Muscle layer of duodenum (tissue), 2 donors: ENCODE results near the gene HK1.

Experiments
- H3K27ac ChIP-seq: one replicate; pipeline ENCODE4 v1.7.0; 2013; ENCODE audit warnings: mild to moderate bottlenecking, low read length
- H3K27me3 ChIP-seq: one replicate; pipeline ENCODE4 v1.7.0; 2013; ENCODE audit warnings: low read depth, mild to moderate bottlenecking, control low read depth, low read length
- H3K36me3 ChIP-seq, 2 donors: one replicate each; pipeline ENCODE4 v1.7.0; 2013; ENCODE audit warnings: low read length in 2 of 2, control low read depth in 1 of 2, mild to moderate bottlenecking in 1 of 2; ENCODE audit not compliant: insufficient read depth in 2 of 2, control insufficient read depth in 1 of 2
- H3K4me1 ChIP-seq, 2 donors: one replicate each; pipeline ENCODE4 v1.7.0; 2013; ENCODE audit warnings: low read length in 2 of 2, mild to moderate bottlenecking in 2 of 2, control low read depth in 1 of 2, moderate library complexity in 1 of 2; ENCODE audit not compliant: insufficient read depth in 2 of 2, control insufficient read depth in 1 of 2
- H3K4me3 ChIP-seq, 2 donors: one replicate each; pipeline ENCODE4 v1.7.0; 2013; ENCODE audit warnings: low read length in 2 of 2, low read depth in 1 of 2, mild to moderate bottlenecking in 1 of 2
- H3K9me3 ChIP-seq, 2 donors: one replicate each; pipeline ENCODE4 v1.7.0; 2013; ENCODE audit warnings: low read length in 2 of 2, control low read depth in 1 of 2, mild to moderate bottlenecking in 1 of 2; ENCODE audit not compliant: control insufficient read depth in 1 of 2
- donor health status: healthy.

Gene HK1

GRCh38 chr10:69408318-69409175, 130.3 kb downstream of the HK1 start:
- Histone ChIP-seq H3K27me3 (no peaks in the 10 kb centered on the region), H3K4me1 (peaks cover 7 to 47% of the 10 kb centered on the region in 2 donors), H3K4me3 (peak overlapping the region; percentile 18 to 56), H3K9me3 (no peaks in the 10 kb centered on the region), H3K36me3 (peaks cover 4 to 12% of the 10 kb centered on the region in 2 donors), H3K27ac (peak overlapping the region; percentile 92)

GRCh38 chr10:69409176-69409495, 130.8 kb downstream of the HK1 start:
- Histone ChIP-seq H3K36me3 (peaks cover 4 to 7% of the 10 kb centered on the region in 2 donors), H3K4me1 (peaks cover 3 to 47% of the 10 kb centered on the region in 2 donors), H3K27me3 (no peaks in the 10 kb centered on the region), H3K4me3 (peak overlapping the region; percentile 18 to 56), H3K27ac (peak overlapping the region; percentile 92), H3K9me3 (no peaks in the 10 kb centered on the region)

- H3K9me3 ChIP-seq, result no peaks in the 10 kb centered on the region
- H3K27me3 ChIP-seq, result no peaks in the 10 kb centered on the region
- H3K36me3 ChIP-seq, result peaks cover 0 to 2% of the 10 kb centered on the region in 2 donors
- H3K27ac ChIP-seq, result peak overlapping the region; percentile 53
- peaks cover 3 to 47% of the 10 kb centered on the region in 2 donors for H3K4me1 ChIP-seq
- H3K4me3 ChIP-seq, result no peak overlapping the region
Observed at GRCh38 chr10:69409968-69410367, 131.7 kb downstream of the HK1 start.

- Histone ChIP-seq H3K36me3 (no peaks in the 10 kb centered on the region), H3K9me3 (no peaks in the 10 kb centered on the region), H3K27ac (peak overlapping the region; percentile 53), H3K27me3 (no peaks in the 10 kb centered on the region), H3K4me3 (no peak overlapping the region), H3K4me1 (peaks cover 3 to 42% of the 10 kb centered on the region in 2 donors)
Observed at GRCh38 chr10:69410487-69410886, 132.2 kb downstream of the HK1 start.

- Histone ChIP-seq H3K36me3 (no peaks in the 10 kb centered on the region), H3K4me3 (no peak overlapping the region), H3K27me3 (no peaks in the 10 kb centered on the region), H3K27ac (peak overlapping the region; percentile 53), H3K9me3 (no peaks in the 10 kb centered on the region), H3K4me1 (peaks cover 3 to 34% of the 10 kb centered on the region in 2 donors)
Observed at GRCh38 chr10:69411476-69411875, 133.2 kb downstream of the HK1 start.

- H3K4me3 ChIP-seq, result no peak overlapping the region
- peaks cover 3 to 26% of the 10 kb centered on the region in 2 donors for H3K4me1 ChIP-seq
- no peaks in the 10 kb centered on the region for H3K36me3 ChIP-seq
- peak overlapping the region; percentile 4 for H3K27ac ChIP-seq
- no peaks in the 10 kb centered on the region for H3K9me3 ChIP-seq
- H3K27me3 ChIP-seq, result no peaks in the 10 kb centered on the region
Observed at GRCh38 chr10:69412232-69412790, 134.0 kb downstream of the HK1 start.

- no peaks in the 10 kb centered on the region for H3K27me3 ChIP-seq
- H3K36me3 ChIP-seq, result no peaks in the 10 kb centered on the region
- H3K9me3 ChIP-seq, result no peaks in the 10 kb centered on the region
- H3K27ac ChIP-seq, result peak overlapping the region; percentile 40
- peak overlapping the region in 1 of 2 donors; percentile 60 for H3K4me3 ChIP-seq
- H3K4me1 ChIP-seq, result peaks cover 0 to 19% of the 10 kb centered on the region in 2 donors
Observed at GRCh38 chr10:69413221-69413865, 135.0 kb downstream of the HK1 start.

- Histone ChIP-seq H3K27me3 (no peaks in the 10 kb centered on the region), H3K9me3 (no peaks in the 10 kb centered on the region), H3K27ac (no peak overlapping the region), H3K36me3 (no peaks in the 10 kb centered on the region), H3K4me3 (peak overlapping the region; percentile 60 to 70), H3K4me1 (peaks cover 0 to 21% of the 10 kb centered on the region in 2 donors)
Observed at GRCh38 chr10:69414036-69415018, 136.0 kb downstream of the HK1 start.

- H3K4me1 ChIP-seq, result peaks cover 0 to 28% of the 10 kb centered on the region in 2 donors
- H3K36me3 ChIP-seq, result no peaks in the 10 kb centered on the region
- no peaks in the 10 kb centered on the region for H3K9me3 ChIP-seq
- no peaks in the 10 kb centered on the region for H3K27me3 ChIP-seq
- H3K4me3 ChIP-seq, result peak overlapping the region; percentile 60 to 70
- H3K27ac ChIP-seq, result no peak overlapping the region
Observed at GRCh38 chr10:69415049-69415448, 136.8 kb downstream of the HK1 start.

- no peaks in the 10 kb centered on the region for H3K9me3 ChIP-seq
- no peaks in the 10 kb centered on the region for H3K27me3 ChIP-seq
- H3K27ac ChIP-seq, result peak overlapping the region; percentile 72
- H3K36me3 ChIP-seq, result no peaks in the 10 kb centered on the region
- H3K4me3 ChIP-seq, result peak overlapping the region; percentile 60 to 70
- peaks cover 0 to 23% of the 10 kb centered on the region in 2 donors for H3K4me1 ChIP-seq
Observed at GRCh38 chr10:69415951-69416350, 137.7 kb downstream of the HK1 start.
